GM19397 (cell line): ENCODE measurements around the gene NR4A2.
"Not testable (repeated sequence)": the region's sequence is repeated elsewhere in the genome, so short reads cannot be mapped to it uniquely, and the experiment has no call there.

Experiments
- ATAC-seq: cut with Tn5 transposase; IDR thresholded peaks from one replicate; pipeline ENCODE4 v1.9.1; 2021; ENCODE audit warnings: mild to moderate bottlenecking, moderate library complexity; ENCODE audit not compliant: unreplicated experiment

Gene NR4A2

DNA sequence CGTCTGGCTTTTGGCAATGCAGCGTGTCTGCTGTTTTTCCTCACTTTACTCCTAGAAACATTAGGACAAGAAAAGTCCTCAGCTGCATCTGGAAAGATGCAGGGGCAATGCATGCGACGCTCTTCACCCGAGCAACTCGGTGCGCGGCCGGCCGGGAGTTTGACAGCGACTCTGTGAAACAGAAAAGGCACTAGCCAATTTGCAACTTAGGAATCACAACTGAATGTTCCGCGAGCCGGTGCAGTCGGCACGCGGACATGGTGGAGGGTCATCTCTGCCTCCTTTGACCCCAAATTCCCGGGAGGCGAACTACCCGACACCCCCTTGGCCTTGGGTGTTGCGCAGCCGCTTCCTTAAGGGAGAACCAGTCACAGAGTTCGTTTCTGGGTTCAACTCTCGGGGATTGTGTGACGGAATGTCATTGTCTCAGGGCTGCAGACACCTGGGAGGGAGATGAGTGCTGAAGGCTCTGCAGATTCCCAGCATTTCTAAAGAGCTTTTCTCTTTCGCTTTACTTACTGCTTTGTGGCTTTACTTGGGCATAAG is 9.8 kb downstream of the NR4A2 start:
- ATAC-seq: peak; percentile 34

DNA sequence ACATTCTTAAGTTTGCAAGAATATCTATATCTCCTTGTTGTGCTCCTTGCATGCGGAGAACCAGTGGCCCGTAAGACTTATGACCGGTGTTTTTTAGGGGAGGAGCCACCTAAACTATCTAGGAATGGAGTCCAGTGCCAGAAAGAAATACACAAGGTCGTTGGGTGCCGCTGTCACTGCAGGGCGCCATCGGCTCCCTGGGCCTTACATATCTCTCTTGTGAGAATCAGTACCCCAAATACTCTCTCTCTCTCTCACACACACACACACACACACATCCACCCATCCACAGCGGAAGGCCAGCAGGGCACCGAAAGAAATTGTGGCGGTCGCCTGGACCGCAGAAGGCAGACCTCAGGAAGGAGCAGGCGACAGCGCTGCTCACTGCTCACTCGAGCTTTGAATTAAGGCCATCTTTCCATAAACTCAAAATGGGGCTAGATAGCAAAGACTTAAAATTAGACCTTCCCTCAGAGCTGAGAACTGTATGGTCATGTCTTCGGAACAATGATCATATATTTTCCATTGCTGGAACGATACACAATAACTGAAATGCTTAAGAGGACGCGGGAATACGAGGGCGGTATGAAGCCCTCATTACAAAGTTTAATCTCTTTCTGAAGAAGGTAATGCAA is 10.4 kb downstream of the NR4A2 start:
- peak; percentile 66 for ATAC-seq

DNA sequence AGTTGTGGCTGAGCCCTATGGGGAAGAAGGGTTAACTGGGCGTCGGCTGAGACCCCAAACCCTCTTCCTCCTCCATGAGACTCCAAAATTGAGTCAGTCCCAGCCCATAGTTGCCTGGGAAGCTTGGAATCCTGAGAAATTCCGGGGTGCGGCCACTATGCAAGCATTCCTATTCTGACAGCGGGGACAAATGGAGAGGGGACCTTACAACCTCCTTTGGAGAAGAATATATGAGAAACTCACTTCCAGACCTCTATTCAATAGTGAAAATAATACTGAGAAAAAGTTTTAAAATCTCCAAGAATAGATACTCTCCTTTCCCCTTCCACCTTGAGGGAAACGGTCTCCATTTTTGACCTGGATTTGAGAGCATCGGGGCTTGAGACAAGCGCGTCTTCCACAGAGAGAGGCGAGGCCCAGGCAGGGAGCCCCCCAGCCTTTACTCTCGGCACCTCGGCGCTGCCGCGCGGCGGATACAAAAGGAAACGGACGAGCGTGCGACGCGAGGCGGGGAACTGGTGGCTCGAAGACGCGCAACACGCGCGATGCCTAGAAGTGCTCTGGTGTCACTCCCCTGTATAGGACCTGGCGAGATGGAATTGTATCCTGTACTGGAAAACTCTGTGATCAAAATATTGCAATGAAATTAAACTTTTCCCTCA is 11.1 kb downstream of the NR4A2 start:
- ATAC-seq: no peak

GRCh38 chr2:156320486-156321098 is 11.9 kb downstream of the NR4A2 start:
- no peak for ATAC-seq

DNA sequence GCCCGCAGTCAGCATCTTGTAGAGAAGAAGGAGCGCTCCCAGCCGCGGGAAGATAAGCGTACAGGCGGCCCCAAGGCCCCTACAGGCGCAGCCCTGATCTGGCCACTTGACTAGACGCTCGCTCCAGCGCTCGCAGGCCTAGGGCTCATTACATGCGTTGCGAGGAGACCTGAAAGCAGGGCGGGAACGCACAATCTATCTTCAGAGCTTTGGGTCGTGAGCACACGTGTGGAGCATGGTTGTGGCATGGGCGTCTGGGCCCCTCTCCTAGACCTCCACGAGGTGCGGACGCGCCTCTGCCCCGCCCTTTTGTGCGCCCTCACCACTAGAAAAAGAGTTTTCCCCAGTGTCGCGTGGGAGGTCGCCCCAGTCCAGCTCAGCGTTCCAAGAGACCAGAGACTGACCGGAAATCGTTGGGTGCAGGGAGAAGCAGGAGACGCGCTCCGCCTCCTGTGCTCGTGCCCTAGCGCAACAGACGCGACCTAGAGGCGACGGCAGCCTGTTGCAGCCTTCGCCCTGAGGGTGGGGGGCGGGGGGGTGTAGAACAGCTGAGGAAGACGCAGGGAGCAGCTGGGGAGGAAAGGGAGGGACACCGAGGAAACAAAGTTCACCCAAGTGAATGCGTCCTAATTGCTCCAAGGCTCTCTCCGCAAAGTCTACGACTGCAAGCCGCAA is 12.6 kb downstream of the NR4A2 start:
- ATAC-seq: no peak

DNA sequence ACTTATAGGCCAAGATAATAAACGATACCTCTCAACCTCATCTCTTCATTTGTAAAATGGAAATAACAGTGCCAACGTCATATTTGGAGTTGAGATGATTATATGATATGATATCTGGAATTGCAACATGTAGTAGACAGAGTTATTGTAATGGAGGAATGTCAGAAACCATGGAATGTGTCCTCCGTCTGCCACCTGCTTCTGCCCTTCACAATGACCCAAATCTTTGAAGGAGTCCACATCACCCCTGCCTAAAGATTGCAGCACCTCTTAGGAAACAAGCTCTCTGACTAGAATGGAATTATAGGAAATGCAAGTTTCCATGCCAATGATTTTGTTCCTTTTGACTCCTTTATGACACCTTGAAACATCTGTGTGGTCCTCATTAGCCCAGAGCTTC is 14.9 kb downstream of the NR4A2 start:
- ATAC-seq: no peak

DNA sequence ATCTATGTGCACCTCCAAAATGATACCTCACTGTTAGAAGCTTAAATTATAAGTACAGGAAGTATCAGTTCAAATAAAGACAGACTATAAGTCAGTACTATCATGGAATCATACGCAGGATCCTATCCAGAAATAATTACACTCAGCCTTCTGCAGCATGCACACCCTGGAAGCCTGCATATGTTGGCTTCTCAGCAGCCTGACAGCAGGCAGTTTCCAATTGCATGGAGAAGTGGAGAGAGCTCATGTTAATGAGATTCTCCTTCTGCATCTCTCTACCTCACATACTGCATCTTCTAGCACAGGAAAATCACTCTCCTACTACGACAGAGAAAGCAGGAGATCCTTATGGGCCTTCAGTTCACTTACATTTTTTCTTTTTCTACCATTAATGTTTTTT is 20.5 kb downstream of the NR4A2 start:
- no peak for ATAC-seq

DNA sequence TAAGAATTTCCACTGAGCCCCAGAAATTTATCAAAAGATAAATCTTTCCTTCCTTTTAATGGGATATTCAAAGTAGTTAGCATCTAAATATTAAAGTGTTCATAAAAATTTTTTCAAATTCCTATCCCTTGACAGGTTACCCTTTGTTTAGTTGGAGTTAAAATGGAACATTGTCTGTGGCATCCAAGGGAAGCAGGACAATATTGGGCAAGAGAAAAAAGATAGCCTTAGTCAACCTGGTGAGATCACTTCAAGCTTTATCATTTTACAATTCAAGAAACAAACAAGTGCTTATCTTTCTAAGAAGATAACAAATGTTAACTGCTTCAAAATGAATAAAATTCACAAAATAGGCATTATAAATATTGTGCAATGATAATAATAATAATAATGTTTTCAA is 21.7 kb downstream of the NR4A2 start:
- no peak for ATAC-seq

GRCh38 chr2:156309917-156310316 is 22.6 kb downstream of the NR4A2 start:
- ATAC-seq: no peak

DNA sequence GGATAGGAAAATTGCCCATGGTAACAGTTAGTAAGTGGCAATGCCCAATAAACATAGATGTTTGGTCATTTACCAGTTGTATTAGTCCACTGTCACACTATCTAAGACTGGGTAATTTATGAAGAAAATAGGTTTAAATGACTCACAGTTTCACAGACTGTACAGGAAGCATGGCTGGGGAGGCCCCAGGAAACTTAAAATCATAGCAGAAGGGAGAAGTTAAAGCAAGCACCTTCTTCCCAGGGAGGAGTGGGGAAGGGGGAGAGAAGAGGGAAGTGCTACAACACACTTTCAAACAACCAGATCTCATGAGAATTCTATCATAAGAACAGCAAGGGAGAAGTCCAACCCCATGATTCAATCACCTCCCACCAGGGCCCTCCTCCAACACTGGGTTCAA is 23.4 kb downstream of the NR4A2 start:
- peak; percentile 56 for ATAC-seq

DNA sequence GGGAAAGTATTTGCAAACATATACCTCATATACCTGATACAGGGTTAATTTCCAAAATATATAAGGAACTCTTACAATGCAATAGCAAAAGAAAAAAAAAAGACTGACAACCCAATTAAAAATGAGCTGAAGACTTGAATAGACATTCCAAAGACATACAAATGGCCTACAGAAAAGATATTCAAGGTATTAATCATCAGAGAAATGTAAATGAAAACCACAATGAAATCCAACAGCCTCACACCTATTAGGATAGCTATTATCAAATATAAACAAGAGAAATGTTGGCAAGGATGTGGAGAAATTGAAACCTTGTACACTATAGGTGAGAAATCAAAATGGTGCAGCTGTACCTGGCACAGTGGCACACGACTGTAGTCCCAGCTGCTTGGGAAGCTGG is 25.7 kb downstream of the NR4A2 start:
- ATAC-seq: no peak

GRCh38 chr2:156305121-156305520 is 27.4 kb downstream of the NR4A2 start:
- no peak for ATAC-seq

DNA sequence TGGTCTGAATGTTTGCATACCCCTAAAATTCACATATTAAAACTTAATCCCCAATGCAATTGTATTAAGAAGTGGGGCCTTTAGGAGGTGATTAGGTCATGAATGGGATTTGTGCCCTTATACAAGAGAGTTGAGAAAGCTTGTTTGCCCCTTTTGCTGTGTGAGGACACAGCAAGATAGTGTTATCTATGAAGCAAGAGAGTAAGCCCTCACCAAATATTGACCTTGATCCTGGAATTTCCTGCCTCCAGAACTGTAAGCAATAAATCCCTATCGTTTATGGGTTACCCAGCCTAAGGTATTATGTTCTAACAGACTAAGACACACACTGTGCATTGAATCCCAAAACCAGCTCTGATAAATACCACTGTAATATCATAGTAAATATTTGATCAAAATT is 32.2 kb downstream of the NR4A2 start:
- no peak for ATAC-seq

GRCh38 chr2:156294945-156295580 is 37.5 kb downstream of the NR4A2 start:
- ATAC-seq: no peak

GRCh38 chr2:156293382-156293781 is 39.1 kb downstream of the NR4A2 start:
- not testable (repeated sequence) for ATAC-seq

- ATAC-seq: no peak
These were observed 52.9 kb downstream of the NR4A2 start for GRCh38 chr2:156279446-156280150.
